ENCODE results near the gene C1orf21. TPM values are rescaled to one million over a fixed set of nuclear protein-coding genes. Genes with fewer than 3 reads are reported as not detected.
A peak's percentile ranks its signal among the peaks of the same experiment; 100 is the strongest.

The C1orf21 gene
- total RNA-seq, 4 donors from 2014 or later: 30.6 to 61.7 (median 43.0) TPM

GRCh38 chr1:184467295-184467694 lies 80.5 kb downstream of the C1orf21 start:
- no peaks in the 10 kb centered on the region for H3K36me3 ChIP-seq
- H3K27me3 ChIP-seq: no peaks in the 10 kb centered on the region
- H3K27ac ChIP-seq: no peak overlapping the region
- no peaks in the 10 kb centered on the region for H3K9me3 ChIP-seq
- TF ChIP-seq POLR2A (IDR thresholded peaks at IDR 0.05) (no peak), EP300 (IDR thresholded peaks at IDR 0.05) (no peak), CTCF (IDR thresholded peaks at IDR 0.05) (no peak)
- no peak for DNase-seq (ENCODE audit: low spot score in 2 of 2)
- peaks cover 0 to 39% (median 2%) of the 10 kb centered on the region in 4 donors for H3K4me1 ChIP-seq
- H3K4me3 ChIP-seq: no peak overlapping the region

- no peak for TF ChIP-seq CTCF (IDR thresholded peaks at IDR 0.05)
- no peak for TF ChIP-seq POLR2A (IDR thresholded peaks at IDR 0.05)
- TF ChIP-seq EP300 (IDR thresholded peaks at IDR 0.05): no peak
Observed at GRCh38 chr1:184469396-184469795, 82.6 kb downstream of the C1orf21 start.

GRCh38 chr1:184471686-184472085 lies 84.9 kb downstream of the C1orf21 start:
- Histone ChIP-seq H3K4me3 (no peak overlapping the region), H3K27ac (peak overlapping the region in 2 of 4 donors; percentile 9 to 68), H3K36me3 (peaks cover 0 to 5% (median 0%) of the 10 kb centered on the region in 3 donors), H3K4me1 (peaks cover 0 to 33% (median 2%) of the 10 kb centered on the region in 4 donors), H3K9me3 (peaks cover 0 to 6% (median 0%) of the 10 kb centered on the region in 4 donors), H3K27me3 (no peaks in the 10 kb centered on the region)
- DNase-seq (ENCODE audit: low spot score in 2 of 2): no peak
- TF ChIP-seq POLR2A (IDR thresholded peaks at IDR 0.05) (no peak), EP300 (IDR thresholded peaks at IDR 0.05) (no peak), CTCF (IDR thresholded peaks at IDR 0.05) (no peak)
- WGBS, 2 donors: 59% methylated on average over 5 of the region's 5 CpGs

More at GRCh38 chr1:184469396-184469795, 82.6 kb downstream of the C1orf21 start:
- H3K4me3 ChIP-seq: no peak overlapping the region
- 77 to 83% methylated on average over 1 of the region's 1 CpG for WGBS, 2 donors
- no peak overlapping the region for H3K27ac ChIP-seq
- peaks cover 0 to 3% (median 0%) of the 10 kb centered on the region in 4 donors for H3K9me3 ChIP-seq
- H3K4me1 ChIP-seq: peaks cover 0 to 40% (median 2%) of the 10 kb centered on the region in 4 donors
- H3K36me3 ChIP-seq: no peaks in the 10 kb centered on the region
- H3K27me3 ChIP-seq: no peaks in the 10 kb centered on the region
- no peak for DNase-seq (ENCODE audit: low spot score in 2 of 2)

- H3K27ac ChIP-seq: peak overlapping the region in 2 of 4 donors; percentile 9 to 68
- DNase-seq (ENCODE audit: low spot score in 2 of 2): no peak
- TF ChIP-seq CTCF (IDR thresholded peaks at IDR 0.05) (no peak), EP300 (IDR thresholded peaks at IDR 0.05) (peak in 1 of 2 donors; percentile 21)
- H3K4me3 ChIP-seq: no peak overlapping the region
- H3K27me3 ChIP-seq: no peaks in the 10 kb centered on the region
- 14 to 23% methylated on average over 2 of the region's 2 CpGs for WGBS, 2 donors
- H3K4me1 ChIP-seq: peaks cover 0 to 33% (median 1%) of the 10 kb centered on the region in 4 donors
- H3K9me3 ChIP-seq: peaks cover 0 to 6% (median 0%) of the 10 kb centered on the region in 4 donors
- peaks cover 0 to 5% (median 0%) of the 10 kb centered on the region in 3 donors for H3K36me3 ChIP-seq
Observed at GRCh38 chr1:184472136-184472535, 85.3 kb downstream of the C1orf21 start.

GRCh38 chr1:184473176-184473966 lies 86.5 kb downstream of the C1orf21 start:
- Histone ChIP-seq H3K9me3 (peaks cover 0 to 6% (median 0%) of the 10 kb centered on the region in 4 donors), H3K27me3 (no peaks in the 10 kb centered on the region), H3K27ac (no peak overlapping the region), H3K4me3 (no peak overlapping the region), H3K36me3 (peaks cover 0 to 11% (median 0%) of the 10 kb centered on the region in 3 donors), H3K4me1 (peaks cover 0 to 28% (median 0%) of the 10 kb centered on the region in 4 donors)
- no peak for DNase-seq (ENCODE audit: low spot score in 2 of 2)
- TF ChIP-seq EP300 (IDR thresholded peaks at IDR 0.05): no peak
- no peak for TF ChIP-seq POLR2A (IDR thresholded peaks at IDR 0.05)
- TF ChIP-seq CTCF (IDR thresholded peaks at IDR 0.05): no peak
- WGBS, 2 donors: 82 to 84% methylated on average over 9 of the region's 9 CpGs
